AG10803 (cell line): ENCODE results near the gene ZCCHC7.

Experiments used
- DNase-seq: peaks from one replicate; pipeline ENCODE4 v3.0.0; 2010; ENCODE audit warnings: low read depth
- H3K4me3 ChIP-seq: 2 replicates; pipeline ENCODE4 v1.5.1; 2011; ENCODE audit warnings: mild to moderate bottlenecking, low read length, control low read depth
- CTCF ChIP-seq: conservative IDR thresholded peaks from 2 replicates; pipeline ENCODE4 v1.5.1; 2011; ENCODE audit warnings: mild to moderate bottlenecking, low read length, control low read depth, inconsistent platforms

ZCCHC7 gene

GRCh38 chr9:37127018-37127417 is 6.6 kb downstream of the ZCCHC7 start:
- no peak overlapping the region for H3K4me3 ChIP-seq
- no peak for DNase-seq
- TF ChIP-seq CTCF: no peak

- DNase-seq: no peak
- no peak overlapping the region for H3K4me3 ChIP-seq
- no peak for TF ChIP-seq CTCF
Observed at GRCh38 chr9:37128051-37128450, 7.7 kb downstream of the ZCCHC7 start.

GRCh38 chr9:37134166-37134565 is 13.8 kb downstream of the ZCCHC7 start:
- TF ChIP-seq CTCF: no peak

GRCh38 chr9:37141015-37141414 is 20.6 kb downstream of the ZCCHC7 start:
- DNase-seq: no peak
- TF ChIP-seq CTCF: no peak
- H3K4me3 ChIP-seq: no peak overlapping the region

More at GRCh38 chr9:37134166-37134565, 13.8 kb downstream of the ZCCHC7 start:
- DNase-seq: no peak
- H3K4me3 ChIP-seq: no peak overlapping the region

GRCh38 chr9:37144762-37145161 is 24.4 kb downstream of the ZCCHC7 start:
- no peak for TF ChIP-seq CTCF
- DNase-seq: no peak
- no peak overlapping the region for H3K4me3 ChIP-seq

- no peak for TF ChIP-seq CTCF
- DNase-seq: no peak
- no peak overlapping the region for H3K4me3 ChIP-seq
Observed at GRCh38 chr9:37146410-37146809, 26.0 kb downstream of the ZCCHC7 start.

GRCh38 chr9:37148181-37148580 is 27.8 kb downstream of the ZCCHC7 start:
- DNase-seq: no peak
- no peak for TF ChIP-seq CTCF
- H3K4me3 ChIP-seq: no peak overlapping the region
